Ramos (cell line): ENCODE measurements around the gene TMEM30A.

Experiments used
- in situ Hi-C: fragments of 300-500 bp; cut with MboI; formaldehyde crosslinking; loops from one replicate; pipeline ENCODE4 v1.14.3; 2022; ENCODE audit warnings: low sequenced_read_pairs; ENCODE audit not compliant: unreplicated experiment

Gene TMEM30A

DNA sequence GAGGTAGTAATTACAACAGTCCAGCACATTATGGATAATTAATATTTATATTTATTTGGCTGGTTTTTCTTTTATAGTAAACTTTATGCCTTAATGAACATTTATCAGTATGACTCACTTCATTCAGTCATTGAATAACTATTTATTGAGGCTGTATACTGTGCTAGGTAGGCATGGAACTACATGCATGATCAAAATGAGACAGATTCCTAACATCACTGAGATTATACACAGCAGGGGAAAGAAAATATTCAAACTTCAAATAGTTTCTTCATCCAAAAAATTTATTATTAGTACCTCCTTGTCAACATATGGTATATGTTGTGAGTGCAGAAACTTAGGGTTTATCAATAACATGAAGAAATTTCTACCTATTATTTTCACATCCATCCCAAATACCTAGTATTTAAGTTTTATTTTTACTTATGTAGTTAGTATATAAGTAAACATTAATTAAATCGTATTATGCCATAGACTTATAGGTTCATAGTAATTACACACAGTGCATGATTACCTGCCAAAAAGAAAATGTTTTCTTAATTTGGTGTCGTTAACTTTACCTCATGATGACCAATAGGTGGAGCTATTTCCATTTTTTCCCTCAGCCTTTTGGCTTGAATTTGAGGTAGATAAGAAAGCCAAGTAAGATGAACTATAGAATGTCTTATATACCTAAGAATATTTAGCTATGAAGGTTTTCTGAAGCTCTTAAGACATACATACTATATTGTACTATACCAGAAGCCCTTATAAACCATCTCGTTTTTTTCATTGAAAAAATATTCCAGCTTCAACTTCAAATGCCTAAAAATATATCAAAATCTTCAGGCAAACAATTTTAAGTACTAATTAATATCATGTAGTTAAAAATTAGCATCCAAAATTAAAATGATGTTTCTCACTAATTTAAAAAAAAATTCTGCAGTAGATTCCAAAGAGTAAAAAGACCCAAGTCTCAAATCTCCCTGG is 12.5 kb upstream of the TMEM30A start:
- in situ Hi-C loops, result loop anchor here (25.0 kb wide), 1 partner anchor 340 kb away; no protein-coding TSS in a partner anchor

DNA sequence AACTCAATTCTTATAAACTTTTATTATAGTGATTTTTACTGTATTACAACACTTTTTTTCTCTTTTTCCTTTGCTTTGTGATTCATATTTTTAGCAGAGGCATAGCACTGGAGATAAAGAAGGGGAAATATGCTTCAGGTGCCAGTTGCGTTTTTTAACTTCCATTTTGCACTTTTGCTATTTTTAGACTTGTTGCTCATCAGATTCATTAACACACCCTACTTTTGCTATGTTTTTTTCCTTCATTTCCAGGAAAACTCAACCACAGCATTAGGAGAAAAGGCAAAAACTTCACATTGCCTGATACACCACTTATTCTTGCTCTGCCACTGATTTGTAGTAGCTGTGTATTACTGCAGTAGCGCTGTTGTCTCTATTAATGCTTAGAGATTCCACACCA is 8.0 kb upstream of the TMEM30A start:
- in situ Hi-C loops, result loop anchor here (25.0 kb wide), 1 partner anchor 345 kb away; no protein-coding TSS in a partner anchor

DNA sequence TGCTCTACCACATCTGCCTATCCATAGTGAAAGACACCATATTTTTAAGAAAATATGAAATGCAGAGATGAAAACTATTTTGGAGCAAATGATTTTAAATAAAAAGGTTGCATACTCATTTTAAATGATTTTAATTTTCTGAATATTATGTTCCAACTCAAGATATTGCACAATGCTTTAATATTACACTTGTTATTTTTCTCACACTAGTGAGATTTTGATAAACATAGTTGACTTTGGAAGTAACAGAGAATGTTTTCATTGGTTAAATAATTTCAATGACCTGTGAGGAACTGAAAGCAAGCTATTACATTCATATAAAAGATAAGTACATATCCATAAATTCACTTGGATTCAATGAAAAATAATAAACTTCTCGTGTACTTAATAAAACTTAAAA is 7.2 kb upstream of the TMEM30A start:
- in situ Hi-C loops, result loop anchor here (25.0 kb wide), 1 partner anchor 346 kb away; no protein-coding TSS in a partner anchor

DNA sequence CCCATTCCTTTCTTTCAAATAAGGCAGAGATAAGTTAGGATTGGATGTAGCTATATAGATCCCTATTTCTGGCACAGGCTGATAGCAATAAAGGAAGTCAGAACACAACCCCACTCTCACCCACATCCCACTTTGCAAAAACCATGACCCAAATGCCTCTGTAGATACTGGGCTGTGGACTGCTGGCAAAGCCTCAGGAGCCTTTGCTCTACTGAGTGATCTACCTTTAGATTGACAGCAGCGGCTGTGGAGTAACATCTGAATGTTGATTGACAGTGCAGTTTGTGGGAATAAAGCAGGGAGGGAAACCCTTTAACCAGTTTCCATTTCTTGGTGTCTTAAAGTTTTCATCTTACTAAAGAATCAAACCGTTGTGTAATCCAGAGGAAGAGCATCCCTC is 6.7 kb upstream of the TMEM30A start:
- in situ Hi-C loops, result loop anchor here (25.0 kb wide), 1 partner anchor 346 kb away; no protein-coding TSS in a partner anchor

DNA sequence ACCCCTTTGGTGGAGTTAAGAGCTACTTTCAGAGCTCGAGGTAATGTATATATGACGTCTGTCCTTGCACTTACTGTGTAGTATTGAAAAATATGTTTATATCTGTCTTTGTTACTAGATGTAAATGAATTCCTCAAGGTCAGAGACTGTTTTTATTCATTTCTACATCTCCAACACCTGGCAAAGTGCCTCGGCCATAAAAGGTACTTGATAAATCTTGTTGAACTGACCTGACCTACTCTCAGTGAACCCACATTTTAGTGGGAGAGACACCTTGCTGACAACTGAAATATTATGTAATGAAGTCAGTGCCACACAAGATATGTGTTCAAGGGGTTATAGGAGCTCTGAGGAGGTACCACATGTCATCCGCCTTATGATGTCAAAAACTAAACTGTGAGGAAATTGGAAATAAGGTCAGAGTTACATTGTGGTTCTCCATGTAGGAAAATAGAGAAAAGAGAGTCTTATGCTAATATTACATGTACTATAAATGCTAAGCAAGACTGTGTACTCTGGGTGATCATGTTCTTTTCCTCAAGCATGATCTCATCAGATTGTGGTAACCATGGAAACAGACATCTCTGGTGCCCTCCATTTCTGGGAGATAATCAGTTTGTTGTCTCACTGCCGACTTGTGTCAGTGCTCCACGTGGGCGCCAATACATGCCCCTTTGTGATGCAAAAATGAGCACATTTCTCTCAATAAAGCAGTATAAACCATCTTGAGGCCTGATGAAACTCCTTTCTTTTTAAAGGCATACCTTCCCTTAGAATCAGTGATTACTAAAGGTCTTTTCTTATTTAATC is 5.7 kb upstream of the TMEM30A start:
- in situ Hi-C loops, result loop anchor here (25.0 kb wide), 1 partner anchor 347 kb away; no protein-coding TSS in a partner anchor

DNA sequence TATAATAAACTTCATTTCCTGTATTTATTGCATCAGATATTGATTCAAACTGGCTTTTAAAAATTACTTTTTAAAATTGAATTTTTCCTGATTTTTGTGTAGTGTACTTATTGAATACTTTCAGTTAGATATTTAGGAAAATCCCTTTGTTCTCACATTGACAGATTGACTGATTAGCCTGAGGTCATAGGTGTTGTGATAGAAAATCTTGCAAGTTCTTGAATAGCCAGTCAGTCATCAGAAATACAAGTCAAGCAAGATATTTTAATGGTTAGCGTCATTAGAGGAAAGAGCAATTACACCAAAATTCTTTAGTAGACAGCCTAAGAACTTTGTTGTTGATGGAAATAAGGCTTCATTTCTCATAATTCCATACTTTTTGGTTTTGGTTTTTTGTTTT is 3.4 kb upstream of the TMEM30A start:
- in situ Hi-C loops, result loop anchor here (25.0 kb wide), 1 partner anchor 349 kb away; no protein-coding TSS in a partner anchor

DNA sequence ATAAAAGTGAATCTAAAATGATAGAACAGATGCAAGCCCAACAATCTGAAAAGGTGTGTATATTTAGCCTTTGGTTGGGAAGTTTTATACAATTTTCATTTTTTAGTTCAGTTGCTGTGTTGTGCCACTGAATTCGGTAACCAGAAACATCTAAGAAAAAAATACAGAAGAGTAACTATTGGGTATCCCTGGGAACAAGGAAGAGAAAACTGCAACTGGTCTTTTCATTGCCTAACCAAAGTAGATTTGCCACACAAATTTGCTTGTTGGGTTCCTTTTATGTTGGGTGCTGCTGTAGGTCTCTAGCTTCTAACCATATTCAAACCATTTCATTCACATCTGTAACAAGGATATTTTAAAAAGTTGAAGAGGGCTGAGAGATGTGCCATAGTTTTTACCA is 2.8 kb upstream of the TMEM30A start:
- in situ Hi-C loops, result loop anchor here (25.0 kb wide), 1 partner anchor 350 kb away; no protein-coding TSS in a partner anchor

DNA sequence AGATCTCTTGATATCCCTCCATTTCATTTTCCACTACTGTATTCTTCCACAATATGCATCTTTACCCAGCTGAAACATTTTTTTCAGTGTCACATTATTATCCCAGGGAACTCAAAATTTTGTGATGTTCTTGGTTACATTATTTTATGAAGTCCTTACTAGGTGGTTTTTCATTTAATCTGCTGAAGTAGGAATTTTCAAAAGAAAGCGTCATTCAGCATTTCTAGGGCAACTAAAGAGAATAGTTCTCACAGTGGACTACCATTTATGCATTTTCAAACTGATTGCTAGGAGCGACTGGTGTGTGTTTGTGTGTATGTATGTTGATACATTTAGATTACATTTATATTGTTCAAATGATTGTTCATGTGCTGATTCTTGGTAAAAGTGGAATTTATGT is 2.4 kb upstream of the TMEM30A start:
- in situ Hi-C loops, result loop anchor here (25.0 kb wide), 1 partner anchor 350 kb away; no protein-coding TSS in a partner anchor

DNA sequence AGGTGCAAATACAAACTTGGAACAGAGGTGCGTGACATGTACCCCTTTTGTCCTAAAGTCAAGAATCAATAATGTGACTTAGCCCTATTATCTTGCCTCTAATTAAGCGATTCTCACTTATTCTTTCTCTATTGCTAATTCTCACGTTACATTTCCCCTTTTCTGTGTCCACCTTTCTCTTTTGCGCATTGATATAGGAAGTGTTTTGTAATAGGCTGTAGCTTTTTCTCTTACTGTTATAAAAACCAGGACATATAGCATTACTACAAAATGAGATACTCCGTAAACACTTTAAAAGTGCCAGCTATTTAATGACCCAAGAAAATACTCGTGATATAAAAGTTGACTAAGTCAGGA is 669 bp upstream of the TMEM30A start:
- in situ Hi-C loops, result loop anchor here (25.0 kb wide), 1 partner anchor 352 kb away; no protein-coding TSS in a partner anchor

DNA sequence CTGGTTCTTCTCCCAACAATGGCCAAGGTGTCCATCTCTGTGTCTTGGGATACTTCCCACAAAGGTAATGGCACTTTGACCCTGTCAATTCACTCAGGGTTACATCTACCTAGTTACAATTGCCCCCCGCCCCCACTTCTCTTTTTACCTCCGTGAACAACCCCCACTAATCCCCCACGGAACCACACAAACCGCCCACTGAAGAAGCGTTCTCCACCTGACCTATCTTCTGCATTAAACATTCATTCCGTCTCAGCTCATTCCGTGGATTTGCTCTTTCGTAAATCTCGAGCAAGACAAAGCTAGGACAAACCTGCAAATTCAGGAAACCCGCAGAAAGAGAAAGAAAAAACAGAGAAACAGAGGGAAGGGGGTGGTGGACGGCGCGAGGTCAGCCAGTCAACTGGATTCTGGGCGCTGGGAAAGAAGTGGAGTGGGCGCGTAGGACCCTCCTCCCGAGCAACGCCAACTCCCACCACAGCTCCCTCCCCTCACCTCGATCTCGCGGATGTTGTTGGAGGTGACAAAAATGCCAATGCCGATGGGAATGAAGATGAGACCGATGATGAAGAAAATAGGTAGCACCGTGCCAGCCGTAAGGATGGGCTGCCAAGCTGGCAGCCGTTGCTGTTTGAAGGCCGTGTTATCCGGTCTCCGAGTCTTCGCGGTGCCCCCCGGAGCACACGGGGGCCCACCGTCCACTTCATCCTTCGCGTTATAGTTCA is 523 bp downstream of the TMEM30A start:
- in situ Hi-C loops, result loop anchor here (25.0 kb wide), 1 partner anchor 353 kb away; no protein-coding TSS in a partner anchor

DNA sequence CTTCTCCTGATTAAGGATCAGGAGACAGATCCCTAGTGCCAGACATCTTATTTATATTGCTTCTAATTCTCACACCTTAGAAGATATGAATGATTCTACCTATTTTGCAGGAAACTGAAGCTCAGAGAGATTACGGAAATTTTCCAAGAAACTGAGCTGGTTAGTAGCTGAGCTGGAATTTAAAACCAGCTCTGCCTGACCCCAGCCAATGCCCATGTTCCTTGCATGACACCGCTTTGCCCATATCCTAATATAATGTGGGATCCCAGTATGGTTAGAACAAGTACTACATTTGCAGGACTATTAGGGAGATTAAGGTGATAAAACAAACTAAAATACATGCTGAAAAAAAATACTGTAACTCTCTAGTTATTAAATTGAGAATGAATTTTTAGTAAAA is 1.9 kb downstream of the TMEM30A start:
- in situ Hi-C loops, result loop anchor here (25.0 kb wide), 1 partner anchor 355 kb away; no protein-coding TSS in a partner anchor

DNA sequence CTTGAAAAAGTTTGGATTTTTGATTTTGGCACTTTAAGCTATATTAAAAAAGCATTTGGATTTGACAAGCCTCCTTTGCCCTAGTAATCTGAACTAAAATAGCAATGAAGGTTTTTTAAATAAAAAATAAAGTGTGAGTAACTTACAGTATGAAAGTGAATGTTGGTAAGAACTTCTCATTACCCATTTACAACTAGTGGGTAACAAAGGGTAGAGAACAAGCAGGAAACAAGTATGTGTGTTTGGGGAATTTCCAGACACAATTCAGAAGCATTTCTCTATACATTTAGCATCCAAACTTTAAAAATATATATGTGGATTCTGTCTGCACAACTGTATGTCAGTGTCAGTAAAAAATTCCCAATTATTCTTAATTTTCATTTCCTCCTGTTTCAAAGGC is 2.9 kb downstream of the TMEM30A start:
- in situ Hi-C loops, result loop anchor here (25.0 kb wide), 1 partner anchor 356 kb away; no protein-coding TSS in a partner anchor

DNA sequence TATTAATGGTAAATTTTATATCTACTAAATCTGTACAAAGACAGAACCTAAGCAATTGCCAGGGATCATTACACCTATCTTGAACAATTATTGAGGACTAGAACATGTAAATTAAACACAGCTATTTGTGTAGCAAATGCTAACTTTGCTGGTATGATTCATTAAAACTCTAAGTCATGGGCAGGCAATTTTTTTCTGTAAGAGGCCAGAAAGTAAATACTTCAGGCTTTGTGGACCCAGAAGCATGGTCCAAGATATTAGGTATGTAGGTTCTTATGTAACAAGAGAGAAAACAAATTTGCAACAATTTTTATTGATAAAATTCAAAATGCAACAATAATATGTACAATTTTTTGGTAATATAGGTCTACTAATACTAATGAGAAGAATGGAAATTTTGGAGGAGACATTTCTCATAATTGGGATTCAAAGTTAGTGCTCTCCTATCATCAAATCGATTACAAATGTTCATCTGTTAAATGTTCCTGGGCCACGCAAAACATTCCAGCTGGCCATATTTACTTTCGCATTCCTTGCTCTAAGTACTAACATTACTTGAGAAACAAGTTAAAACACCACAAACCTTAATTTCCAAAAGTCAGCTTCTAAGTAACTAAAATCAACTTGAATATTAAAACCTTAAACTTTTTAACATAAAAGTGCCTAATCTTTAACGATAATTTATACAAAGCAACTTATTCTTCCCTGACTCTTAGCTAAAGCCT is 4.3 kb downstream of the TMEM30A start:
- in situ Hi-C loops, result loop anchor here (25.0 kb wide), 1 partner anchor 357 kb away; no protein-coding TSS in a partner anchor

DNA sequence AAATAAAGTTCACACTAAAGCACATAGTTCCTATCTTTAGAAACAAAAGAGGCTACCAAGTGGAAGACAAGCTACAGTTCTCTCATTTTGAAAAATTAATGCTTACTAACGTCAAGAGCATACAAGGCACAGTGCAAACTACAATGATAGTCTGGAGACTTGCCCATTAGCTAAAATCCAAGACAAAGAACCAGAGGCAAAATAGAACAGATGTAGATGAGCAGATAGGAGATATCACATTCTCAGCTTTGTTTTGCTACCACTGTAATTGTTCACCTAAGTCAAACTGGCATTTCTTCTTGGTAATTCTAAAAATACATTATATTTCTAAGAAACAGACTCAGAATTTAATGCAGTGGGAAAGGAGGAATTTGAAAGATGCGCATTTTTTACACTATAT is 5.2 kb downstream of the TMEM30A start:
- in situ Hi-C loops, result loop anchor here (25.0 kb wide), 1 partner anchor 358 kb away; no protein-coding TSS in a partner anchor

DNA sequence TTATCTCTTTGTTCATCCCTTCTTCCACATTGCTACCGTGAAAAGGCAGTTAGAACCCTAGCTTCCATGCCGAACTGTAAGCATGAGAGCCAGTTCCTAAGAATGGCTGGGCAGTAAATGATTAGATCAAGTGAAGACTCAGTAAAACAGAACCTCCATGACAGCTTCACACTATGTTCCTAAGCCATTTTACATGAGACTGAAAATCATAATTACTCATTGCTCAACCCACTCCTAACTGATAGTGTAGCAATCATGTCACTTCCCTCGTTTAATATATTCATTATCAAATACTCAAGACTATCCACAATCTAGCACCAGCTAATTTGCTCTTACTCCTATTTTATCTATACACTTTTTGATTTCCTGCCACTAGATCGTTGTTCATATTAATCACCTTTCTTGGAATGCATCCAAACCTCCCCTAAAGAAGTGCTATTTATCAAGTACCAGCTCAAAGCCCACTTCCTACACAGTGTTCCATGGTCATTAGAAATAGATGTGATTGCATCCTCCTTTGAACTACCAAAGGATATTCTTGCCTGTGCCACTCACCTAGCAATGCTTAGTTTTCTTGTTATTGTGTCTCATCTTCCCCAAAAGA is 6.0 kb downstream of the TMEM30A start:
- in situ Hi-C loops, result loop anchor here (25.0 kb wide), 1 partner anchor 359 kb away; no protein-coding TSS in a partner anchor

DNA sequence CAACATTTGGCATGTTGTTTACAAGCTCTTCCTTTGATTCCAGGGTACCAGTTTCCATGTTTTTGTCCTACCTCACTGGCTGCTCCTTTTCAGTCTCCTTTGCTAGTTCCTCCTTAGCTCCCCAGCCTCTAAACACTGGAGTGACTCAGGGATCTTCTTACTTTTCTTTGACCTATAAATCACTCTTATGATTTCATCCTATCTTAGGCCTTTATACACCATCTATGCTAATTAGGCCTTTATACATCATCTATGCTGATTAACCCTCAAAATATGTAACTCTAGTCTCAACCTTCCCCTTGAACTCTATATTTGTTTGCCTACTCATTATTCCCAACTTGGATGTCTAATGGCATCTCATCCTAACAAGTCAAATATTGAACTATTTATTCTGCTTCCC is 9.5 kb downstream of the TMEM30A start:
- in situ Hi-C loops, result loop anchor here (25.0 kb wide), 1 partner anchor 362 kb away; no protein-coding TSS in a partner anchor

DNA sequence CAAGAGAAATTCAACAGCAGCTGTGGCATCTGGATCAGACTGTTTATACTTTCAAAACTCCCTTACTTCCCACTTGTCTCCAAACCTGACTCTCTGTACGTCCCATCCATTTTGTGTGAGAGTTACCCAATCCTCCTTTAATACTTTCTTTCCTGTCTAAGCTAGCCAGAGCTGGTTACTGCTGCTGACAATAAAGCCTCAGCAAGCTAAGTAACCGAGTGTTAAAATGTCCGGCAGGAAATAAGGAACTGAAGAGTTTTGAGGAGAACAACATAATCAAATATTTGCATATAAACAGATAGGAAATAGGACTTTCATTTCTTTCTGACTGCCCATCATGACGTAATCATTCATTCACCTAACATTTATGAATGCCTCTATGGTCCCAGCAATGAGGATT is 11.6 kb downstream of the TMEM30A start:
- in situ Hi-C loops, result no loop called here

DNA sequence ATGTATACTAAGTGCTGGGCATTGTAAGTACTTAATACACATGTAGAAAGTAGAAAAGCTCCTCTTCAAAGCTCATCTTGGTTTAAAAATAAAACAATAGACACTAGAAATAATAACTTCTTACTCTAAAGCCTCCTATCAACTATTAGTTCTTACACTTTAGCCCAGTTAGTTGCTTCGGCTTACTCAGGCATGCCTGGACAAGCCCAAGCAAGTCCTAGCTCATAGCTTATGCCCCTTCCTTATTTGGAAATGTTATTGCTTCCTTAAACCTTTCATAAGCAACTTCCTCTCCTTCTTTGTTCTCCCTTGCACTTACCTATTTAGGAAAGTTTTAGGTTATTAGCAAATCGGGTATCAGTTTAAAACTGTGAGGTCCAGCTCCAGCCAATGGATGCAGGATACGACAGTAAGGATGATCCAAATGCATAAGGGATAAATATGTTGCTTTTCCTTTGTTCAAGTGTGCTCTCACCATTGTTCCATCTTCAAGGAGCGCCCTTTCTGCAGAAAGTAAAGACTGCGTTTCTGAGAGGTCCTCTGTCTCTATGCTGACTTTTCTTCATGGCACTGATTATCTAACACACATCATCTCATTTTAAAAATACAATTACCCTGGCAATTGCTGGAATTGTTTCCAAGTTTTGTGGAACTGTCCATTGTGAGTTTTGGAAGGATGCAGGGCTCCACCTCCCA is 12.3 kb downstream of the TMEM30A start:
- in situ Hi-C loops, result no loop called here
